A204.1 (cell line): ENCODE results near the gene CYTH2.

Experiments used
- FAIRE-seq: peaks from 2 replicates; lab custom pipeline; 2012; peaks lifted over from hg19 to GRCh38; lab: Jason Lieb, UNC

CYTH2 gene

GRCh38 chr19:48469289-48469881 is at the start of gene CYTH2:
Gene CYTH2 (plus strand): TSS chr19:48469369. CDS start chr19:48469508, 139 bp downstream.
- no peak for FAIRE-seq

GRCh38 chr19:48421548-48421947 is 47.6 kb upstream of the CYTH2 start:
- no peak for FAIRE-seq

GRCh38 chr19:48424694-48425219 is 44.4 kb upstream of the CYTH2 start:
- no peak for FAIRE-seq

GRCh38 chr19:48428670-48429069 is 40.5 kb upstream of the CYTH2 start:
- FAIRE-seq = no peak

GRCh38 chr19:48433337-48433736 is 35.8 kb upstream of the CYTH2 start:
- no peak for FAIRE-seq

- FAIRE-seq = no peak
Measured at GRCh38 chr19:48436586-48436985, 32.6 kb upstream of the CYTH2 start.

- FAIRE-seq = no peak
Measured at GRCh38 chr19:48441360-48442050, 27.7 kb upstream of the CYTH2 start.

- FAIRE-seq = no peak
Measured at GRCh38 chr19:48442116-48443035, 26.8 kb upstream of the CYTH2 start.

- no peak for FAIRE-seq
Measured at GRCh38 chr19:48443256-48443655, 25.9 kb upstream of the CYTH2 start.

GRCh38 chr19:48443731-48444128 is 25.4 kb upstream of the CYTH2 start:
- FAIRE-seq = no peak

GRCh38 chr19:48444129-48444935 is 24.8 kb upstream of the CYTH2 start:
- FAIRE-seq = no peak

- no peak for FAIRE-seq
Measured at GRCh38 chr19:48444936-48445200, 24.3 kb upstream of the CYTH2 start.

- no peak for FAIRE-seq
Measured at GRCh38 chr19:48445256-48445605, 23.9 kb upstream of the CYTH2 start.

- peak; percentile 98 for FAIRE-seq
Measured at GRCh38 chr19:48445606-48446481, 23.3 kb upstream of the CYTH2 start, which contains the start of gene GRWD1. Gene GRWD1 (plus strand): TSS chr19:48445983. CDS start chr19:48446006, 23 bp downstream.

- no peak for FAIRE-seq
Measured at GRCh38 chr19:48446579-48446978, 22.6 kb upstream of the CYTH2 start.

- FAIRE-seq = no peak
Measured at GRCh38 chr19:48448563-48448962, 20.6 kb upstream of the CYTH2 start.

GRCh38 chr19:48450441-48450840 is 18.7 kb upstream of the CYTH2 start:
- no peak for FAIRE-seq

- no peak for FAIRE-seq
Measured at GRCh38 chr19:48450863-48451262, 18.3 kb upstream of the CYTH2 start.

- no peak for FAIRE-seq
Measured at GRCh38 chr19:48451624-48452023, 17.5 kb upstream of the CYTH2 start.

GRCh38 chr19:48452289-48453190 is 16.6 kb upstream of the CYTH2 start:
- FAIRE-seq = no peak
